Measurements from ENCODE around the gene CYP3A4.
A peak's percentile ranks its signal among the peaks of the same experiment; 100 is the strongest.

The CYP3A4 gene

DNA sequence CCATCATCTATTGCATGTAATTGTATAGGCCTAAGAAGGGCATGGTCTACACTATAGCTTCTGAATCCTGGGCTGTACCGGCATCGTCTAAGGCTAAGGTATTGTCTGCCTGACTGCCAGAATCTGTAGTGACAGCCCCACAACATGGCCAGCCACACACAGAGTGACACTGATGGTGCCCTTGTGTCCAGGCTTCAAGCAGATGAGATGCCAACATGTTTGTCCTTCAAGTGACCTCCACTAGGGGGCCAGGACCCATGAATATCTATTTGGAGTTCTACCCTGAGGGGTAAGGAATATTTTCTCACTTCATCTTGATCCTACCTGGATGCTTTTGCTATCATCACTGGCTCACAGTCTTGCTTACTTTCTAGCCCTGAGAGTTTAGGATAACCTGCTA is 50.5 kb downstream of the CYP3A4 start:
- Histone ChIP-seq H3K27me3 (ENCODE audit: control insufficient read depth, low read length) (peaks cover 6% of the 10 kb centered on the region; the same call in 1 of the 2 replicates), H3K36me3 (ENCODE audit: control insufficient read depth, low read length) (no peaks in the 10 kb centered on the region), H3F3A (ENCODE audit: control insufficient read depth, insufficient read depth) (no peaks in the 10 kb centered on the region), H3K4me3 (ENCODE audit: low read length) (no peak overlapping the region), H4K20me1 (ENCODE audit: control insufficient read depth, insufficient read depth, low read depth, low read length) (no peaks in the 10 kb centered on the region), H3K4me1 (ENCODE audit: control insufficient read depth, low read length) (no peaks in the 10 kb centered on the region), H3K9me3 (ENCODE audit: control insufficient read depth, insufficient read depth, low read length) (no peaks in the 10 kb centered on the region), H3K9me2 (replicated peaks; ENCODE audit: control insufficient read depth, low read length) (no peaks in the 10 kb centered on the region), H3K27ac (ENCODE audit: low read depth, low read length) (no peak overlapping the region), H3K4me2 (ENCODE audit: low read length) (no peak overlapping the region), H3K79me2 (ENCODE audit: control insufficient read depth, low read length) (no peaks in the 10 kb centered on the region)
- TF ChIP-seq CTCF (IDR thresholded peaks at IDR 0.05; ENCODE audit: low read depth, low read length, poor library complexity, severe bottlenecking) = peak; percentile 82
- no peak for TF ChIP-seq EZH2phosphoT487 (IDR thresholded peaks at IDR 0.05; ENCODE audit: borderline replicate concordance, low read length)

DNA sequence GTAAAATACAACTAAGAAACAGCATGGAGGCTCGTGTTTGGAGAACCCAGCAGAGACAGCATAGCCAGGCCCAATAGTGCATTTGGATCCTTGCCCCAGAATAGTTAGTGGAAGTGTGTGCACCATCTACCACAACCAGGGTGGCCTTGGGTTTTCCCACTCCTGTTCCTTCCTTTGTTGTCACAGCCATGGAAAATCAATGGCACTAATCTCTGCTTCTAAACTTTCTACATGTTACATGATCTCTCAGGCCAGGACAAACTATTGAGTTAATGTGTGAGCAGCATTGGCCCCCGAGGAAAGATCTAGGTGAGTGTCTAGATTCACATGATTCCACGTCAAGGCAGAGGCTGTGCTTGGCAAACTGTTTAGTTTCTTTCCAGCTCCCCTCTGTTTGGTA is 51.0 kb downstream of the CYP3A4 start:
- Histone ChIP-seq H3K79me2 (ENCODE audit: control insufficient read depth, low read length) (no peaks in the 10 kb centered on the region), H3K9me3 (ENCODE audit: control insufficient read depth, insufficient read depth, low read length) (no peaks in the 10 kb centered on the region), H3F3A (ENCODE audit: control insufficient read depth, insufficient read depth) (no peaks in the 10 kb centered on the region), H3K4me2 (ENCODE audit: low read length) (no peak overlapping the region), H3K36me3 (ENCODE audit: control insufficient read depth, low read length) (no peaks in the 10 kb centered on the region), H3K27me3 (ENCODE audit: control insufficient read depth, low read length) (peaks cover 4% of the 10 kb centered on the region; the same call in 1 of the 2 replicates), H3K9me2 (replicated peaks; ENCODE audit: control insufficient read depth, low read length) (no peaks in the 10 kb centered on the region), H3K27ac (ENCODE audit: low read depth, low read length) (no peak overlapping the region), H3K4me1 (ENCODE audit: control insufficient read depth, low read length) (no peaks in the 10 kb centered on the region), H3K4me3 (ENCODE audit: low read length) (no peak overlapping the region), H4K20me1 (ENCODE audit: control insufficient read depth, insufficient read depth, low read depth, low read length) (no peaks in the 10 kb centered on the region)
- TF ChIP-seq EZH2phosphoT487 (IDR thresholded peaks at IDR 0.05; ENCODE audit: borderline replicate concordance, low read length) = no peak
- TF ChIP-seq CTCF (IDR thresholded peaks at IDR 0.05; ENCODE audit: low read depth, low read length, poor library complexity, severe bottlenecking) = no peak

DNA sequence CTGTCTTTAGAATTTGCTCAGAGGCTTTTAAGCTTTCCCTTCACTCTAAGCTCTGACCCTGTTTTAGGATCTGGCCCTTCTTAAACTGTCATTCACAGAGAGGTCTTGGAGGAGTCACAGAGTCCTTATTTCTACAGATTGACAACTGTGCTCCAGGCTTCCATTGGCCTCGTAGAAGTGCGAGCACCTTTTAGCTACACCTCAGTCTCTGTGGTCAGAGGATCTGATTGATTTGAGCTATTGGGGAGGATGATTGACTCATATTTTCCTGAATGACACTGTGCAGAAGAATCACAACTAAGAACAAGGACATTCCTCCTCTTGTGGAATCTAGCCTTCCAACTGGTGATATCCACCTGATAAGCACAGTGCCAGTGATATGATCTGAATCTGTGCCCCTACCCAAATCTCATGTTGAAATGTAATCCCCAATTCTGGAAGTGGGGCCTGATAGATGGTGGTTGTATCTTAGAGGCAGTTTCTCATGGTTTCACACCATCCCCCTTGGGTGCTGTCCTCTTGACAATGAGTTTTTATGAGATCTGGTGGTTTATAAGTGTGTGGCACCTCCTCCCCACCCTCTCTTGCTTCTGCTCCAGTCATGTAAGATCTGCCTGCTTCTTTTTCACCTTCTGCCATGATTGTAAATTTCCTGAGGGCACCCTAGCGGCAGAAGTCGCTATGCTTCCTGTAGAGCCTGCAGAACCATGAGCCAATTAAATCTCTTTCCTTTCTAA is 52.2 kb downstream of the CYP3A4 start:
- TF ChIP-seq EZH2phosphoT487 (IDR thresholded peaks at IDR 0.05; ENCODE audit: borderline replicate concordance, low read length) (no peak), CTCF (IDR thresholded peaks at IDR 0.05; ENCODE audit: low read depth, low read length, poor library complexity, severe bottlenecking) (no peak)
- Histone ChIP-seq H3K4me3 (ENCODE audit: low read length) (no peak overlapping the region), H3K4me1 (ENCODE audit: control insufficient read depth, low read length) (no peaks in the 10 kb centered on the region), H3K9me3 (ENCODE audit: control insufficient read depth, insufficient read depth, low read length) (no peaks in the 10 kb centered on the region), H3K27ac (ENCODE audit: low read depth, low read length) (no peak overlapping the region), H3K9me2 (replicated peaks; ENCODE audit: control insufficient read depth, low read length) (no peaks in the 10 kb centered on the region), H4K20me1 (ENCODE audit: control insufficient read depth, insufficient read depth, low read depth, low read length) (no peaks in the 10 kb centered on the region), H3K79me2 (ENCODE audit: control insufficient read depth, low read length) (no peaks in the 10 kb centered on the region), H3K36me3 (ENCODE audit: control insufficient read depth, low read length) (no peaks in the 10 kb centered on the region), H3K27me3 (ENCODE audit: control insufficient read depth, low read length) (no peaks in the 10 kb centered on the region), H3K4me2 (ENCODE audit: low read length) (no peak overlapping the region), H3F3A (ENCODE audit: control insufficient read depth, insufficient read depth) (no peaks in the 10 kb centered on the region)
